GM23338 (cell line): ENCODE results near the gene XPNPEP3.

ENCODE experiments used
- CREB1 ChIP-seq: fragments of 250-450 bp; sonication (Bioruptor Pico); IDR thresholded peaks from 2 replicates; pipeline ENCODE4 v1.5.0; 2020; ENCODE audit warnings: low read depth, mild to moderate bottlenecking, moderate library complexity
- EZH2 ChIP-seq: fragments of 200-600 bp; sonication (generic); IDR thresholded peaks from one replicate; pipeline ENCODE4 v1.8.0; 2017; ENCODE audit warnings: antibody characterized with exemption, mild to moderate bottlenecking, low read depth; ENCODE audit not compliant: unreplicated experiment
- EZH2phosphoT487 ChIP-seq: fragments of 200-600 bp; sonication (generic); IDR thresholded peaks from one replicate; pipeline ENCODE4 v1.8.1; 2018; ENCODE audit warnings: antibody characterized with exemption; ENCODE audit not compliant: unreplicated experiment
- JUNB ChIP-seq: IDR thresholded peaks from one replicate; pipeline ENCODE4 v1.6.1; 2016; ENCODE audit warnings: antibody characterized with exemption; ENCODE audit not compliant: unreplicated experiment
- NANOG ChIP-seq: IDR thresholded peaks from 2 replicates; pipeline ENCODE4 v1.6.1; 2016; ENCODE audit warnings: antibody characterized with exemption, borderline replicate concordance
- POLR2AphosphoS5 ChIP-seq: IDR thresholded peaks from 2 replicates; pipeline ENCODE4 v1.6.1; 2016; ENCODE audit warnings: antibody characterized with exemption, low read depth
- STAT1 ChIP-seq: IDR thresholded peaks from one replicate; pipeline ENCODE4 v1.6.1; 2016; ENCODE audit warnings: antibody characterized with exemption; ENCODE audit not compliant: unreplicated experiment
- ZNF114 ChIP-seq: fragments of 250-450 bp; sonication (Bioruptor Pico); IDR thresholded peaks from 2 replicates; pipeline ENCODE4 v1.5.0; 2020; ENCODE audit warnings: mild to moderate bottlenecking, moderate library complexity
- ZNF331 ChIP-seq: fragments of 250-450 bp; sonication (Bioruptor Pico); IDR thresholded peaks from 2 replicates; pipeline ENCODE4 v1.5.0; 2020; ENCODE audit warnings: low read depth, mild to moderate bottlenecking, moderate library complexity
- TF ChIP-seq, protein P1 (sequence below), 2 experiments: fragments of 200-600 bp in 1 of 2; sonication (generic) in 1 of 2; conservative IDR thresholded peaks; 2 replicates each; pipeline versions ENCODE4 v1.5.1 to v1.6.1; 2016 to 2017; ENCODE audit warnings: antibody characterized with exemption in 2 of 2, low read depth in 2 of 2, mild to moderate bottlenecking in 2 of 2, moderate library complexity in 1 of 2
- TF ChIP-seq, protein P2 (sequence below): IDR thresholded peaks from one replicate; pipeline ENCODE4 v1.6.1; 2018; ENCODE audit warnings: antibody characterized with exemption; ENCODE audit not compliant: unreplicated experiment
- TF ChIP-seq, protein P3 (sequence below): IDR thresholded peaks from 2 replicates; pipeline ENCODE4 v1.6.1; 2016; ENCODE audit warnings: antibody characterized with exemption
- TF ChIP-seq, protein P4 (sequence below): fragments of 250-450 bp; sonication (Bioruptor Pico); IDR thresholded peaks from 2 replicates; pipeline ENCODE4 v1.5.0; 2020; ENCODE audit warnings: mild to moderate bottlenecking, moderate library complexity

DNA sequence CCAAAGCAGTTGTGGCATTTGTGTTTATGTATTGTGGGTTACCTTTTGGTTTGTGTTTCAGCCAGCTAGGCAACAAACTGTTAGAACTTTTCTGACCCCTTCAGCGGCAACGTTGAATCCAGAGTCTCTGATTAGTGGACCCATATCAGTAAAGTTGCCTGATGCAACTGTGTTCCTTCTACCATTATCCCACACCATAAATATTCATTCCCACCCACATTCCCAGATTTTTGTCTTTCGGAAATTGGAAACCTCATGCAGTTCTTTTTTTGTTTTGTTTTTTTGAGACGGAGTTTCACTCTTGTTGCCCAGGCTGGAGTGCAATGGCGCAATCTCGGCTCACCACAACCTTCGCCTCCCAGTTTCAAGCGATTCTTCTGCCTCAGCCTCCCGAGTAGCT, 63.6 kb downstream of the XPNPEP3 start:
- TF ChIP-seq, protein P1, sequence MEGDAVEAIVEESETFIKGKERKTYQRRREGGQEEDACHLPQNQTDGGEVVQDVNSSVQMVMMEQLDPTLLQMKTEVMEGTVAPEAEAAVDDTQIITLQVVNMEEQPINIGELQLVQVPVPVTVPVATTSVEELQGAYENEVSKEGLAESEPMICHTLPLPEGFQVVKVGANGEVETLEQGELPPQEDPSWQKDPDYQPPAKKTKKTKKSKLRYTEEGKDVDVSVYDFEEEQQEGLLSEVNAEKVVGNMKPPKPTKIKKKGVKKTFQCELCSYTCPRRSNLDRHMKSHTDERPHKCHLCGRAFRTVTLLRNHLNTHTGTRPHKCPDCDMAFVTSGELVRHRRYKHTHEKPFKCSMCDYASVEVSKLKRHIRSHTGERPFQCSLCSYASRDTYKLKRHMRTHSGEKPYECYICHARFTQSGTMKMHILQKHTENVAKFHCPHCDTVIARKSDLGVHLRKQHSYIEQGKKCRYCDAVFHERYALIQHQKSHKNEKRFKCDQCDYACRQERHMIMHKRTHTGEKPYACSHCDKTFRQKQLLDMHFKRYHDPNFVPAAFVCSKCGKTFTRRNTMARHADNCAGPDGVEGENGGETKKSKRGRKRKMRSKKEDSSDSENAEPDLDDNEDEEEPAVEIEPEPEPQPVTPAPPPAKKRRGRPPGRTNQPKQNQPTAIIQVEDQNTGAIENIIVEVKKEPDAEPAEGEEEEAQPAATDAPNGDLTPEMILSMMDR (conservative IDR thresholded peaks at IDR 0.05; ENCODE audit: low read depth in 2 of 2) = no peak
- TF ChIP-seq, protein P2, sequence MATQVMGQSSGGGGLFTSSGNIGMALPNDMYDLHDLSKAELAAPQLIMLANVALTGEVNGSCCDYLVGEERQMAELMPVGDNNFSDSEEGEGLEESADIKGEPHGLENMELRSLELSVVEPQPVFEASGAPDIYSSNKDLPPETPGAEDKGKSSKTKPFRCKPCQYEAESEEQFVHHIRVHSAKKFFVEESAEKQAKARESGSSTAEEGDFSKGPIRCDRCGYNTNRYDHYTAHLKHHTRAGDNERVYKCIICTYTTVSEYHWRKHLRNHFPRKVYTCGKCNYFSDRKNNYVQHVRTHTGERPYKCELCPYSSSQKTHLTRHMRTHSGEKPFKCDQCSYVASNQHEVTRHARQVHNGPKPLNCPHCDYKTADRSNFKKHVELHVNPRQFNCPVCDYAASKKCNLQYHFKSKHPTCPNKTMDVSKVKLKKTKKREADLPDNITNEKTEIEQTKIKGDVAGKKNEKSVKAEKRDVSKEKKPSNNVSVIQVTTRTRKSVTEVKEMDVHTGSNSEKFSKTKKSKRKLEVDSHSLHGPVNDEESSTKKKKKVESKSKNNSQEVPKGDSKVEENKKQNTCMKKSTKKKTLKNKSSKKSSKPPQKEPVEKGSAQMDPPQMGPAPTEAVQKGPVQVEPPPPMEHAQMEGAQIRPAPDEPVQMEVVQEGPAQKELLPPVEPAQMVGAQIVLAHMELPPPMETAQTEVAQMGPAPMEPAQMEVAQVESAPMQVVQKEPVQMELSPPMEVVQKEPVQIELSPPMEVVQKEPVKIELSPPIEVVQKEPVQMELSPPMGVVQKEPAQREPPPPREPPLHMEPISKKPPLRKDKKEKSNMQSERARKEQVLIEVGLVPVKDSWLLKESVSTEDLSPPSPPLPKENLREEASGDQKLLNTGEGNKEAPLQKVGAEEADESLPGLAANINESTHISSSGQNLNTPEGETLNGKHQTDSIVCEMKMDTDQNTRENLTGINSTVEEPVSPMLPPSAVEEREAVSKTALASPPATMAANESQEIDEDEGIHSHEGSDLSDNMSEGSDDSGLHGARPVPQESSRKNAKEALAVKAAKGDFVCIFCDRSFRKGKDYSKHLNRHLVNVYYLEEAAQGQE = no peak
- no peak for TF ChIP-seq POLR2AphosphoS5
- TF ChIP-seq EZH2phosphoT487 = no peak
- TF ChIP-seq EZH2 = no peak
- TF ChIP-seq JUNB = no peak
- no peak for TF ChIP-seq CREB1
- TF ChIP-seq NANOG = no peak
- TF ChIP-seq ZNF114 (CRISPR knock-in tag) = no peak
- TF ChIP-seq, protein P3, sequence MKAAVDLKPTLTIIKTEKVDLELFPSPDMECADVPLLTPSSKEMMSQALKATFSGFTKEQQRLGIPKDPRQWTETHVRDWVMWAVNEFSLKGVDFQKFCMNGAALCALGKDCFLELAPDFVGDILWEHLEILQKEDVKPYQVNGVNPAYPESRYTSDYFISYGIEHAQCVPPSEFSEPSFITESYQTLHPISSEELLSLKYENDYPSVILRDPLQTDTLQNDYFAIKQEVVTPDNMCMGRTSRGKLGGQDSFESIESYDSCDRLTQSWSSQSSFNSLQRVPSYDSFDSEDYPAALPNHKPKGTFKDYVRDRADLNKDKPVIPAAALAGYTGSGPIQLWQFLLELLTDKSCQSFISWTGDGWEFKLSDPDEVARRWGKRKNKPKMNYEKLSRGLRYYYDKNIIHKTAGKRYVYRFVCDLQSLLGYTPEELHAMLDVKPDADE = no peak
- TF ChIP-seq, protein P4, sequence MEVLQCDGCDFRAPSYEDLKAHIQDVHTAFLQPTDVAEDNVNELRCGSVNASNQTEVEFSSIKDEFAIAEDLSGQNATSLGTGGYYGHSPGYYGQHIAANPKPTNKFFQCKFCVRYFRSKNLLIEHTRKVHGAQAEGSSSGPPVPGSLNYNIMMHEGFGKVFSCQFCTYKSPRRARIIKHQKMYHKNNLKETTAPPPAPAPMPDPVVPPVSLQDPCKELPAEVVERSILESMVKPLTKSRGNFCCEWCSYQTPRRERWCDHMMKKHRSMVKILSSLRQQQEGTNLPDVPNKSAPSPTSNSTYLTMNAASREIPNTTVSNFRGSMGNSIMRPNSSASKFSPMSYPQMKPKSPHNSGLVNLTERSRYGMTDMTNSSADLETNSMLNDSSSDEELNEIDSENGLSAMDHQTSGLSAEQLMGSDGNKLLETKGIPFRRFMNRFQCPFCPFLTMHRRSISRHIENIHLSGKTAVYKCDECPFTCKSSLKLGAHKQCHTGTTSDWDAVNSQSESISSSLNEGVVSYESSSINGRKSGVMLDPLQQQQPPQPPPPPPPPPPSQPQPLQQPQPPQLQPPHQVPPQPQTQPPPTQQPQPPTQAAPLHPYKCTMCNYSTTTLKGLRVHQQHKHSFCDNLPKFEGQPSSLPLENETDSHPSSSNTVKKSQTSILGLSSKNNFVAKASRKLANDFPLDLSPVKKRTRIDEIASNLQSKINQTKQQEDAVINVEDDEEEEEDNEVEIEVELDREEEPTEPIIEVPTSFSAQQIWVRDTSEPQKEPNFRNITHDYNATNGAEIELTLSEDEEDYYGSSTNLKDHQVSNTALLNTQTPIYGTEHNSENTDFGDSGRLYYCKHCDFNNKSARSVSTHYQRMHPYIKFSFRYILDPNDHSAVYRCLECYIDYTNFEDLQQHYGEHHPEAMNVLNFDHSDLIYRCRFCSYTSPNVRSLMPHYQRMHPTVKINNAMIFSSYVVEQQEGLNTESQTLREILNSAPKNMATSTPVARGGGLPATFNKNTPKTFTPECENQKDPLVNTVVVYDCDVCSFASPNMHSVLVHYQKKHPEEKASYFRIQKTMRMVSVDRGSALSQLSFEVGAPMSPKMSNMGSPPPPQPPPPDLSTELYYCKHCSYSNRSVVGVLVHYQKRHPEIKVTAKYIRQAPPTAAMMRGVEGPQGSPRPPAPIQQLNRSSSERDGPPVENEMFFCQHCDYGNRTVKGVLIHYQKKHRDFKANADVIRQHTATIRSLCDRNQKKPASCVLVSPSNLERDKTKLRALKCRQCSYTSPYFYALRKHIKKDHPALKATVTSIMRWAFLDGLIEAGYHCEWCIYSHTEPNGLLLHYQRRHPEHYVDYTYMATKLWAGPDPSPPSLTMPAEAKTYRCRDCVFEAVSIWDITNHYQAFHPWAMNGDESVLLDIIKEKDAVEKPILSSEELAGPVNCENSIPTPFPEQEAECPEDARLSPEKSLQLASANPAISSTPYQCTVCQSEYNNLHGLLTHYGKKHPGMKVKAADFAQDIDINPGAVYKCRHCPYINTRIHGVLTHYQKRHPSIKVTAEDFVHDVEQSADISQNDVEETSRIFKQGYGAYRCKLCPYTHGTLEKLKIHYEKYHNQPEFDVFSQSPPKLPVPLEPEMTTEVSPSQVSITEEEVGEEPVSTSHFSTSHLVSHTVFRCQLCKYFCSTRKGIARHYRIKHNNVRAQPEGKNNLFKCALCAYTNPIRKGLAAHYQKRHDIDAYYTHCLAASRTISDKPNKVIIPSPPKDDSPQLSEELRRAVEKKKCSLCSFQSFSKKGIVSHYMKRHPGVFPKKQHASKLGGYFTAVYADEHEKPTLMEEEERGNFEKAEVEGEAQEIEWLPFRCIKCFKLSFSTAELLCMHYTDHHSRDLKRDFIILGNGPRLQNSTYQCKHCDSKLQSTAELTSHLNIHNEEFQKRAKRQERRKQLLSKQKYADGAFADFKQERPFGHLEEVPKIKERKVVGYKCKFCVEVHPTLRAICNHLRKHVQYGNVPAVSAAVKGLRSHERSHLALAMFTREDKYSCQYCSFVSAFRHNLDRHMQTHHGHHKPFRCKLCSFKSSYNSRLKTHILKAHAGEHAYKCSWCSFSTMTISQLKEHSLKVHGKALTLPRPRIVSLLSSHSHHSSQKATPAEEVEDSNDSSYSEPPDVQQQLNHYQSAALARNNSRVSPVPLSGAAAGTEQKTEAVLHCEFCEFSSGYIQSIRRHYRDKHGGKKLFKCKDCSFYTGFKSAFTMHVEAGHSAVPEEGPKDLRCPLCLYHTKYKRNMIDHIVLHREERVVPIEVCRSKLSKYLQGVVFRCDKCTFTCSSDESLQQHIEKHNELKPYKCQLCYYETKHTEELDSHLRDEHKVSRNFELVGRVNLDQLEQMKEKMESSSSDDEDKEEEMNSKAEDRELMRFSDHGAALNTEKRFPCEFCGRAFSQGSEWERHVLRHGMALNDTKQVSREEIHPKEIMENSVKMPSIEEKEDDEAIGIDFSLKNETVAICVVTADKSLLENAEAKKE = no peak
- no peak for TF ChIP-seq STAT1
- no peak for TF ChIP-seq ZNF331 (CRISPR knock-in tag)
